HEK293 (cell line): ENCODE data around the gene ZNF433.

Experiments used
- CTCF ChIA-PET: fragments of 350-600 bp; formaldehyde crosslinking; extraction: SDS; loops from one replicate; lab custom pipeline; 2021; ENCODE audit warnings: antibody characterized with exemption; lab: Yijun Ruan, JAX
- POLR2A ChIA-PET: fragments of 300-600 bp; formaldehyde crosslinking; extraction: SDS; loops from one replicate; lab custom pipeline; 2020; ENCODE audit warnings: antibody characterized with exemption, inconsistent platforms; lab: Yijun Ruan, JAX
- H3K27ac ChIP-seq: fragments of 200-500 bp; sonication (Bioruptor generic); 2 replicates; pipeline ENCODE4 v1.5.1; 2014; ENCODE audit warnings: low read depth, low read length, control low read depth, inconsistent platforms; ENCODE audit errors: extremely low read depth
- H3K36me3 ChIP-seq, 2 experiments: fragments of 200-500 bp in 1 of 2; sonication (Bioruptor generic) in 1 of 2; 1 replicate in 1 of 2; 2 replicates in 1 of 2; pipeline ENCODE4 v1.5.1; 2014 to 2017; ENCODE audit warnings: inconsistent platforms in 2 of 2, low read length in 2 of 2; ENCODE audit not compliant: control insufficient read depth in 2 of 2, insufficient read depth in 1 of 2
- H3K4me1 ChIP-seq: fragments of 200-500 bp; sonication (Bioruptor generic); 2 replicates; pipeline ENCODE4 v1.5.1; 2014; ENCODE audit warnings: mild to moderate bottlenecking, low read length, inconsistent platforms; ENCODE audit not compliant: control insufficient read depth, insufficient read depth
- H3K4me3 ChIP-seq: 2 replicates; pipeline ENCODE4 v1.5.1; 2011; ENCODE audit warnings: low read depth, mild to moderate bottlenecking, control low read depth, low read length, moderate library complexity
- H3K9me3 ChIP-seq: fragments of 200-500 bp; sonication (Bioruptor generic); 2 replicates; pipeline ENCODE4 v1.5.1; 2014; ENCODE audit warnings: low read depth, low read length, inconsistent platforms; ENCODE audit not compliant: control insufficient read depth, insufficient read depth
- HOXA7 ChIP-seq: sonication (generic); formaldehyde crosslinking; IDR thresholded peaks from 2 replicates; pipeline ENCODE4 v1.8.1; 2022; ENCODE audit warnings: missing genetic modification reagents, borderline replicate concordance
- HOXC10 ChIP-seq: sonication (generic); formaldehyde crosslinking; IDR thresholded peaks from 2 replicates; pipeline ENCODE4 v1.8.1; 2023; ENCODE audit warnings: mild to moderate bottlenecking, missing genetic modification reagents
- MYNN ChIP-seq: fragments of 450-650 bp; formaldehyde crosslinking; IDR thresholded peaks from 2 replicates; pipeline ENCODE4 v1.5.1; 2016; ENCODE audit warnings: missing biosample characterization, missing genetic modification characterization, borderline replicate concordance
- SETDB1 ChIP-seq: IDR thresholded peaks from one replicate; pipeline ENCODE4 v1.6.1; 2017; ENCODE audit warnings: mild to moderate bottlenecking, low read length, moderate library complexity, mixed read lengths; ENCODE audit not compliant: insufficient read length
- YY1 ChIP-seq: fragments of 450-650 bp; formaldehyde crosslinking; IDR thresholded peaks from 2 replicates; pipeline ENCODE4 v1.5.1; 2018; ENCODE audit warnings: missing biosample characterization, missing genetic modification characterization
- YY2 ChIP-seq: fragments of 450-650 bp; formaldehyde crosslinking; IDR thresholded peaks from 2 replicates; pipeline ENCODE4 v1.5.1; 2016; ENCODE audit warnings: missing biosample characterization, missing genetic modification characterization
- ZBTB20 ChIP-seq: fragments of 450-650 bp; formaldehyde crosslinking; IDR thresholded peaks from 2 replicates; pipeline ENCODE4 v1.5.1; 2016; ENCODE audit warnings: missing biosample characterization, missing genetic modification characterization
- ZNF175 ChIP-seq: fragments of 450-650 bp; formaldehyde crosslinking; IDR thresholded peaks from 2 replicates; pipeline ENCODE4 v1.5.1; 2016; ENCODE audit warnings: missing biosample characterization, missing genetic modification characterization
- ZNF274 ChIP-seq, 2 experiments: fragments of 200-500 bp in 1 of 2; fragments of 450-650 bp in 1 of 2; sonication (Bioruptor generic) in 1 of 2; formaldehyde crosslinking in 1 of 2; IDR thresholded peaks; 2 replicates each; pipeline versions ENCODE4 v1.5.1 to v1.6.1; 2014 to 2016; ENCODE audit warnings: borderline replicate concordance in 1 of 2, inconsistent platforms in 1 of 2, low read length in 1 of 2, missing biosample characterization in 1 of 2, missing genetic modification characterization in 1 of 2
- ZNF354C ChIP-seq: fragments of 450-650 bp; formaldehyde crosslinking; IDR thresholded peaks from 2 replicates; pipeline ENCODE4 v1.5.1; 2016; ENCODE audit warnings: missing biosample characterization, missing genetic modification characterization, low read depth, borderline replicate concordance
- ZNF37A ChIP-seq: fragments of 450-650 bp; IDR thresholded peaks from 2 replicates; pipeline ENCODE4 v1.5.1; 2018; ENCODE audit warnings: missing biosample characterization, missing genetic modification characterization
- ZNF416 ChIP-seq: fragments of 450-650 bp; formaldehyde crosslinking; IDR thresholded peaks from 2 replicates; pipeline ENCODE4 v1.5.1; 2016; ENCODE audit warnings: missing biosample characterization, missing genetic modification characterization
- ZNF473 ChIP-seq: fragments of 450-650 bp; formaldehyde crosslinking; IDR thresholded peaks from 2 replicates; pipeline ENCODE4 v1.5.1; 2017; ENCODE audit warnings: missing biosample characterization, missing genetic modification characterization
- ZNF529 ChIP-seq: fragments of 450-650 bp; formaldehyde crosslinking; IDR thresholded peaks from 2 replicates; pipeline ENCODE4 v1.5.1; 2017; ENCODE audit warnings: missing genetic modification characterization, missing biosample characterization; ENCODE audit not compliant: insufficient replicate concordance
- ZNF585B ChIP-seq: fragments of 450-650 bp; formaldehyde crosslinking; IDR thresholded peaks from 2 replicates; pipeline ENCODE4 v1.5.1; 2016; ENCODE audit warnings: missing biosample characterization, missing genetic modification characterization
- ZNF658 ChIP-seq: fragments of 450-650 bp; formaldehyde crosslinking; IDR thresholded peaks from 2 replicates; pipeline ENCODE4; 2016; ENCODE audit warnings: missing biosample characterization, missing genetic modification characterization
- ZNF660 ChIP-seq: fragments of 450-650 bp; IDR thresholded peaks from 2 replicates; pipeline ENCODE4 v1.5.1; 2018; ENCODE audit warnings: missing biosample characterization, mild to moderate bottlenecking, missing genetic modification characterization
- ZNF707 ChIP-seq: fragments of 450-650 bp; formaldehyde crosslinking; IDR thresholded peaks from 2 replicates; pipeline ENCODE4 v1.5.1; 2016; ENCODE audit warnings: missing biosample characterization, missing genetic modification characterization
- ZNF776 ChIP-seq: fragments of 450-650 bp; formaldehyde crosslinking; IDR thresholded peaks from 2 replicates; pipeline ENCODE4 v1.5.0; 2017; ENCODE audit warnings: missing biosample characterization, missing genetic modification characterization, borderline replicate concordance
- TF ChIP-seq, protein P1 (sequence below): fragments of 450-650 bp; formaldehyde crosslinking; IDR thresholded peaks from 2 replicates; pipeline ENCODE4 v1.5.1; 2016; ENCODE audit warnings: missing biosample characterization, missing genetic modification characterization
- TF ChIP-seq, protein P2 (sequence below): fragments of 450-650 bp; formaldehyde crosslinking; conservative IDR thresholded peaks from 2 replicates; pipeline ENCODE4 v1.5.1; 2016; ENCODE audit warnings: low read depth, missing biosample characterization, missing genetic modification characterization

Gene ZNF433

DNA sequence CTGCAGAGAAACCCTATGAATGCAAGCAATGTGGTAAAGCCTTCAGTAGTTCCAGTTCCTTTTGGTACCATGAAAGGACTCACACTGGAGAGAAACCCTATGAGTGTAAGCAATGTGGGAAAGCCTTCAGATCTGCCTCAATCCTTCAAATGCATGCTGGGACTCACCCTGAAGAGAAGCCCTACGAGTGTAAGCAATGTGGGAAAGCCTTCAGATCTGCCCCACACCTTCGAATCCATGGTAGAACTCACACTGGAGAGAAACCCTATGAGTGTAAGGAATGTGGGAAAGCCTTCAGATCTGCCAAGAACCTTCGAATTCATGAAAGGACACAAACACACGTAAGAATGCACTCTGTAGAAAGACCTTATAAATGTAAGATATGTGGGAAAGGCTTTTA lies 56.0 kb downstream of the ZNF433 start:
- POLR2A ChIA-PET = no interaction called here
- Histone ChIP-seq H3K4me3 (no peak overlapping the region), H3K36me3 (no peaks in the 10 kb centered on the region), H3K9me3 (no peaks in the 10 kb centered on the region), H3K27ac (no peak overlapping the region), H3K4me1 (no peaks in the 10 kb centered on the region)
- CTCF ChIA-PET = no interaction called here
- TF ChIP-seq, protein P1, sequence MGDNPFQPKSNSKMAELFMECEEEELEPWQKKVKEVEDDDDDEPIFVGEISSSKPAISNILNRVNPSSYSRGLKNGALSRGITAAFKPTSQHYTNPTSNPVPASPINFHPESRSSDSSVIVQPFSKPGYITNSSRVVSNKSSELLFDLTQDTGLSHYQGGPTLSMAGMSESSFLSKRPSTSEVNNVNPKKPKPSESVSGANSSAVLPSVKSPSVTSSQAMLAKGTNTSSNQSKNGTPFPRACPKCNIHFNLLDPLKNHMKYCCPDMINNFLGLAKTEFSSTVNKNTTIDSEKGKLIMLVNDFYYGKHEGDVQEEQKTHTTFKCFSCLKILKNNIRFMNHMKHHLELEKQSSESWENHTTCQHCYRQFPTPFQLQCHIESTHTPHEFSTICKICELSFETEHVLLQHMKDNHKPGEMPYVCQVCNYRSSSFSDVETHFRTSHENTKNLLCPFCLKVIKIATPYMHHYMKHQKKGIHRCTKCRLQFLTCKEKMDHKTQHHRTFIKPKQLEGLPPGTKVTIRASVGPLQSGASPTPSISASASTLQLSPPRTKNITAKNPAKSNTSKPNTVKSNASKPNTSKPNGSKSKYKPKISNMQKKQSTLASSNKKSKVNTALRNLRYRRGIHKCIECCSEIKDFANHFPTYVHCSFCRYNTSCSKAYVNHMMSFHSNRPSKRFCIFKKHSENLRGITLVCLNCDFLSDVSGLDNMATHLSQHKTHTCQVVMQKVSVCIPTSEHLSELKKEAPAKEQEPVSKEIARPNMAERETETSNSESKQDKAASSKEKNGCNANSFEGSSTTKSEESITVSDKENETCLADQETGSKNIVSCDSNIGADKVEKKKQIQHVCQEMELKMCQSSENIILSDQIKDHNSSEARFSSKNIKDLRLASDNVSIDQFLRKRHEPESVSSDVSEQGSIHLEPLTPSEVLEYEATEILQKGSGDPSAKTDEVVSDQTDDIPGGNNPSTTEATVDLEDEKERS (tag by site-specific recombination) = peak; percentile 76; the same call in 1 of the 2 replicates
- TF ChIP-seq ZNF660 = no peak
- TF ChIP-seq SETDB1 = peak; percentile 97

DNA sequence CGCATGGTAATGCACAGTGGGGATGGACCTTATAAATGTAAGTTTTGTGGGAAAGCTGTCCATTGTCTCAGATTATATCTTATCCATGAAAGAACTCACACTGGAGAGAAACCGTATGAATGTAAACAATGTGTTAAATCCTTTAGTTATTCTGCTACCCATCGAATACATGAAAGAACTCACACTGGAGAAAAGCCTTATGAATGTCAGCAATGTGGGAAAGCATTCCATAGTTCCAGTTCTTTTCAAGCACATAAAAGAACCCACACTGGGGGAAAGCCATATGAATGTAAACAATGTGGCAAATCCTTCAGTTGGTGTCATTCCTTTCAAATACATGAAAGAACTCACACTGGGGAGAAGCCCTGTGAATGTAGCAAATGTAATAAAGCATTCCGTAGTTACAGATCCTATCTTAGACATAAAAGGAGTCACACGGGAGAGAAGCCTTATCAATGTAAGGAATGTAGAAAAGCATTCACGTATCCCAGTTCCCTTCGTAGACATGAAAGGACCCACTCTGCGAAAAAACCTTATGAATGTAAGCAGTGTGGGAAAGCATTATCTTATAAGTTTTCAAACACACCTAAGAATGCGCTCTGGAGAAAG lies 56.9 kb downstream of the ZNF433 start:
- ChIA-PET POLR2A (no interaction called here), CTCF (interaction anchor here (1.1 kb wide), 1 partner anchor 10 kb away, joined by 3 read pairs; no protein-coding TSS in a partner anchor)
- H3K9me3 ChIP-seq = no peaks in the 10 kb centered on the region
- TF ChIP-seq ZNF776 (tag by site-specific recombination) (no peak), ZBTB20 (tag by site-specific recombination) (no peak), ZNF274 (IDR thresholded peaks at IDR 0.05; ENCODE audit: low read length) (no peak), ZNF274 (tag by site-specific recombination; IDR thresholded peaks at IDR 0.05; ENCODE audit: borderline replicate concordance) (peak; percentile 72; the same call in 1 of the 2 replicates)
- TF ChIP-seq, all 188 proteins: peak for 1
- Histone ChIP-seq H3K27ac (no peak overlapping the region), H3K4me3 (no peak overlapping the region), H3K36me3 (no peaks in the 10 kb centered on the region), H3K4me1 (no peaks in the 10 kb centered on the region)

DNA sequence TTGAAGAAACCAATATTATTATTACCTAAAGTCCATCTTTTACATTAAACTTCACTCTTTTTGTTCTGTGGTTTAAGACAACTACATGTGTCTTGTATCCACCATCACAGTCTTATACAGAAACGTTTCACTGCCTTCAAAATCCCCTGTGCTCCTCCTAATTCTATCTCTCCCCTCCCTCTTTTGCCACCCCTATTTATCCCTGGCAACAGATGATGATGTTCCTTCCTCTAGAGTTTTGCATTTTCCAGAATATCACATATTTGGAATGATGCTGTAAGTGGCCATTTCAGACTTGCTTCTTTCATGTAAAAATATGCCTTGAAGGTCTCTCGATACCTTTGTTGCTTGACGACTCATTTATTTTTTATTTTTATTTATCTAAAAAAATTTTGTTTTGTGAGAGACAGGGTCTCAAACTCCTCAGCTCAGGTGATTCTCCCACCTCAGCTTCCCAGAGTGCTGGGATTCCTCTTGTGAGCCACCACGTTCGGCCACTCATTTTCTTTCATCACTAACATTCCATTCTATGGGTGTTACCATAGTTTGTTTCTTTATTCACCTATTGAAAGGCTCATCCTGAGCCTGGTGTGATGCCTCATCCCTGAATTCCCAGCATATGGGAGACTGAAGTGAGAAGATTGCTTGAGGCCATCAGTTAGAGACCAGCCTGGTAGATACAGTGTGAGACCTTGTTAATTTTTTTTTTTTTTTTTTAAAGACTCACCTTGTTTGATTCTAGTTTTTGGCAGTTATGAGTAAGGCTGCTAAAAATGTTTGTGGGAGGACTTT lies 62.3 kb downstream of the ZNF433 start:
- no peaks in the 10 kb centered on the region for H3K4me1 ChIP-seq
- TF ChIP-seq MYNN (tag by site-specific recombination) = no peak
- no peak for TF ChIP-seq YY2
- no peak for TF ChIP-seq ZNF354C
- no peak for TF ChIP-seq ZNF585B (tag by site-specific recombination)
- no peak for TF ChIP-seq ZNF473 (tag by site-specific recombination)
- TF ChIP-seq HOXA7 = no peak
- no peak for TF ChIP-seq YY1 (tag by site-specific recombination)
- no peak for TF ChIP-seq ZNF274 (IDR thresholded peaks at IDR 0.05; ENCODE audit: low read length)
- no peak for TF ChIP-seq ZNF274 (tag by site-specific recombination; IDR thresholded peaks at IDR 0.05; ENCODE audit: borderline replicate concordance)
- TF ChIP-seq ZNF416 (tag by site-specific recombination) = no peak
- TF ChIP-seq, protein P2, sequence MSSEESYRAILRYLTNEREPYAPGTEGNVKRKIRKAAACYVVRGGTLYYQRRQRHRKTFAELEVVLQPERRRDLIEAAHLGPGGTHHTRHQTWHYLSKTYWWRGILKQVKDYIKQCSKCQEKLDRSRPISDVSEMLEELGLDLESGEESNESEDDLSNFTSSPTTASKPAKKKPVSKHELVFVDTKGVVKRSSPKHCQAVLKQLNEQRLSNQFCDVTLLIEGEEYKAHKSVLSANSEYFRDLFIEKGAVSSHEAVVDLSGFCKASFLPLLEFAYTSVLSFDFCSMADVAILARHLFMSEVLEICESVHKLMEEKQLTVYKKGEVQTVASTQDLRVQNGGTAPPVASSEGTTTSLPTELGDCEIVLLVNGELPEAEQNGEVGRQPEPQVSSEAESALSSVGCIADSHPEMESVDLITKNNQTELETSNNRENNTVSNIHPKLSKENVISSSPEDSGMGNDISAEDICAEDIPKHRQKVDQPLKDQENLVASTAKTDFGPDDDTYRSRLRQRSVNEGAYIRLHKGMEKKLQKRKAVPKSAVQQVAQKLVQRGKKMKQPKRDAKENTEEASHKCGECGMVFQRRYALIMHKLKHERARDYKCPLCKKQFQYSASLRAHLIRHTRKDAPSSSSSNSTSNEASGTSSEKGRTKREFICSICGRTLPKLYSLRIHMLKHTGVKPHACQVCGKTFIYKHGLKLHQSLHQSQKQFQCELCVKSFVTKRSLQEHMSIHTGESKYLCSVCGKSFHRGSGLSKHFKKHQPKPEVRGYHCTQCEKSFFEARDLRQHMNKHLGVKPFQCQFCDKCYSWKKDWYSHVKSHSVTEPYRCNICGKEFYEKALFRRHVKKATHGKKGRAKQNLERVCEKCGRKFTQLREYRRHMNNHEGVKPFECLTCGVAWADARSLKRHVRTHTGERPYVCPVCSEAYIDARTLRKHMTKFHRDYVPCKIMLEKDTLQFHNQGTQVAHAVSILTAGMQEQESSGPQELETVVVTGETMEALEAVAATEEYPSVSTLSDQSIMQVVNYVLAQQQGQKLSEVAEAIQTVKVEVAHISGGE (tag by site-specific recombination) = no peak
- no peak for TF ChIP-seq ZNF658 (tag by site-specific recombination)
- no peak for TF ChIP-seq ZNF529
- no peak for TF ChIP-seq ZNF707 (tag by site-specific recombination)
- no peak for TF ChIP-seq HOXC10
- TF ChIP-seq ZNF175 (tag by site-specific recombination) = no peak
- TF ChIP-seq ZNF37A (tag by site-specific recombination) = no peak
- ChIA-PET POLR2A (no interaction called here), CTCF (no interaction called here)
- H3K27ac ChIP-seq = no peak overlapping the region
- no peaks in the 10 kb centered on the region for H3K36me3 ChIP-seq
- H3K9me3 ChIP-seq = no peaks in the 10 kb centered on the region
- no peak overlapping the region for H3K4me3 ChIP-seq
